ENCODE results near the gene GPC6.

Gene GPC6

GRCh38 chr13:93767917-93768409 lies 541.4 kb downstream of the GPC6 start:
- H3K27ac ChIP-seq = no peak overlapping the region
- TF ChIP-seq CTCF (conservative IDR thresholded peaks at IDR 0.05) (no peak), ZFX (IDR thresholded peaks at IDR 0.05) (no peak)

GRCh38 chr13:93769101-93769500 lies 542.5 kb downstream of the GPC6 start:
- no peak for TF ChIP-seq ZFX (IDR thresholded peaks at IDR 0.05)
- no peak for TF ChIP-seq CTCF (conservative IDR thresholded peaks at IDR 0.05)
- no peak overlapping the region for H3K27ac ChIP-seq

- H3K27ac ChIP-seq = no peak overlapping the region
- TF ChIP-seq CTCF (conservative IDR thresholded peaks at IDR 0.05) (no peak), ZFX (IDR thresholded peaks at IDR 0.05) (no peak)
Measured at GRCh38 chr13:93769607-93770006, 543.0 kb downstream of the GPC6 start.

- no peak for TF ChIP-seq ZFX (IDR thresholded peaks at IDR 0.05)
- no peak for TF ChIP-seq CTCF (conservative IDR thresholded peaks at IDR 0.05)
- H3K27ac ChIP-seq = no peak overlapping the region
Measured at GRCh38 chr13:93771227-93771626, 544.6 kb downstream of the GPC6 start.

GRCh38 chr13:93771782-93772181 lies 545.2 kb downstream of the GPC6 start:
- TF ChIP-seq ZFX (IDR thresholded peaks at IDR 0.05) (no peak), CTCF (conservative IDR thresholded peaks at IDR 0.05) (no peak)
- H3K27ac ChIP-seq = no peak overlapping the region

GRCh38 chr13:93774506-93774905 lies 547.9 kb downstream of the GPC6 start:
- no peak overlapping the region for H3K27ac ChIP-seq
- TF ChIP-seq ZFX (IDR thresholded peaks at IDR 0.05) = no peak
- no peak for TF ChIP-seq CTCF (conservative IDR thresholded peaks at IDR 0.05)

GRCh38 chr13:93775027-93775426 lies 548.4 kb downstream of the GPC6 start:
- no peak overlapping the region for H3K27ac ChIP-seq
- no peak for TF ChIP-seq ZFX (IDR thresholded peaks at IDR 0.05)
- TF ChIP-seq CTCF (conservative IDR thresholded peaks at IDR 0.05) = no peak
